Measurements from ENCODE around the gene RALGAPB. TPM values are rescaled to one million over a fixed set of nuclear protein-coding genes. Genes with fewer than 3 reads are reported as not detected.

RALGAPB gene
- total and polyA plus RNA-seq, 2 of the 13 experiments (the other 11 are each of a cell fraction or from before 2014, with no cell fraction given), result 17.6 to 30.6 TPM

DNA sequence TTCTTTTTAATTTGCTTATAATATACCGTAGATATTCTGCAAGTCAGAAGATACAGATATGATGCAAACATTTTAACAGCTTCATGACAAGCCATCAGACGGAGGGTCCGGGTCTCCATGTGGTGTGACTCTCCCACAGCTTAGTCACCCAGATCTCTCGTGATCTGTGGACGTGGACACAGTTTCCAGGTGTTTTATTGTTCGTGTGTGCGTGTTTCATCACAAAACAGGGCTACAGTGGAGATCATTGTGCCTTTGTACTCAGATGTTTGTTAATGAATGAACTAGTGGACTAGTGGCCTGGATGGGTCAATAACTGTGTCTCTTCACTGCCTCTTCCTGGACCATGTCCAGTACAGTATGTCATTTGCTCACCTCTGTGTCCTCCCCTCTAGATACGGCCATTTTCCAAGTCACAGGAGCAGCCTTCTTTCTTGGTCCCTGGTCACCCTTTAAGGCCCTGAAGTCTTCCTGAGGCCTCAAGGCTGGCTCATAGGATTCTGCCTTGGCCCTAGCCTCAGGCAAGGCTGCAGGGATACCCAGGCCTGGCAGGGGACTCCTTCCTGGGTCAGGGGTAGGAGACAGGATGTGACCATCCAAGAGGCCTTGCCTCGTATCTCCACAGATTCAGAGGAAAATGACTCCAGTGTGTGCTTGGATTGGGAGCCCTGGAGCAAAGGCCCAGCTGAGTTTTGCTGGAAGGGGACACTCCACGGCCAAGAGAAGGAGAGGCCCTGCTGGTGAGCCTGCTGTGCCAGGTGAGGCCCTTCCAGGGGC lies 112.9 kb downstream of the RALGAPB start (continued):
- TF ChIP-seq ZNF629 (CRISPR knock-in tag; conservative IDR thresholded peaks at IDR 0.05), result peak; percentile 33; the same call in 1 of the 2 replicates
- TF ChIP-seq ZNF101 (CRISPR knock-in tag; IDR thresholded peaks at IDR 0.05; ENCODE audit: borderline replicate concordance, low read depth), result no peak
- 0 out of 2 replicates have a peak, but pooled peaks have one; percentile 42 for TF ChIP-seq ZNF446 (CRISPR knock-in tag; IDR thresholded peaks at IDR 0.05)
- peak; percentile 53; the same call in 1 of the 2 replicates for TF ChIP-seq KAT7 (CRISPR knock-in tag; IDR thresholded peaks at IDR 0.05; ENCODE audit: borderline replicate concordance)
- peak; percentile 75; the same call in 1 of the 2 replicates for TF ChIP-seq NFE2L1 (CRISPR knock-in tag; IDR thresholded peaks at IDR 0.05; ENCODE audit: borderline replicate concordance)
- no peak; the same call in 1 of the 2 replicates for TF ChIP-seq ZBTB7B (CRISPR knock-in tag; IDR thresholded peaks at IDR 0.05)

DNA sequence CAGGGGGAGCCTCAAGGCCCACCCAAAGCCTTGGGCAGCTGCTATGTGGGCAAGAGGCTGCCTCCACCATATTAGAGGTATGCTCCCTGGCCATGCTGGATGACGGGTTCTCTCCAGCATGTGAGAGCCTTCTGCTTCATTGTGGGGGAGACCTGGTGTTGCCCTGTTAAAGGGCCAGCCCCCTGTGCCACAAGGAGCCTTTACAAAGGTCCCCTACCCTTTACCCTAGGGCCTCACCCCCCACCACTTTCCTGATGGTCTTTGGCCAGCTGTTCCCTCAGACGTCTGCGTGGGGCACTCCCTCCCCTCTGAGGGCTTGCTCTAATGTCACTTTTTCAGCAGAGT lies 113.5 kb downstream of the RALGAPB start:
- in situ Hi-C loops (cut with HindIII; ENCODE audit: extremely low pct_ligation_motif_present, low pct_unique_long_range_greater_than_20kb) (no loop called here), intact Hi-C loops (cut with micrococcal nuclease; ENCODE audit: unreplicated experiment) (no loop called here)
- H3K4me3 ChIP-seq (replicated peaks in 1 of 3; ENCODE audit: insufficient read depth in 1 of 3, low read depth in 2 of 3, low read length in 3 of 3), result peak overlapping the region in 1 of 3 experiments; percentile 40; a peak in 2 of 6 replicates
- peak overlapping the region; percentile 77 for H3K4me2 ChIP-seq (ENCODE audit: low read depth, low read length)
- ChIA-PET POLR2A (no interaction called here), CTCF (ENCODE audit: low intra/inter-chr PET ratio, low total read pairs) (no interaction called here)
- no peak for FAIRE-seq
- no peak for DNase-seq (ENCODE audit: low spot score)
- peak overlapping the region; percentile 67 for H3K27ac ChIP-seq (ENCODE audit: extremely low read length, insufficient read depth, low read length)
- peak overlapping the region; percentile 25 for H3K9ac ChIP-seq (ENCODE audit: insufficient read depth, low read depth, low read length)
- H3K4me1 ChIP-seq (ENCODE audit: insufficient read depth, low read length), result peaks cover 49% of the 10 kb centered on the region
- WGBS (ENCODE audit: low lambda C conversion rate), result 94% methylated on average over 2 of the region's 3 CpGs
- no peaks in the 10 kb centered on the region for H3K79me2 ChIP-seq (ENCODE audit: insufficient read depth, low read length)
- no peak overlapping the region for H2AFZ ChIP-seq (ENCODE audit: low read length)
- H3K36me3 ChIP-seq (replicated peaks in 1 of 2; ENCODE audit: control insufficient read depth in 1 of 2, insufficient read depth in 2 of 2, low read length in 2 of 2), result no peaks in the 10 kb centered on the region
- peaks cover 0 to 7% of the 10 kb centered on the region in 2 experiments; a peak in 3 of 5 replicates for H3K27me3 ChIP-seq (ENCODE audit: control insufficient read depth in 1 of 2, insufficient read depth in 2 of 2, low read length in 2 of 2)
- BruUV-seq (replicated peaks), result no TSS peak
- no peaks in the 10 kb centered on the region for H4K20me1 ChIP-seq (ENCODE audit: insufficient read depth, low read length)
- no peak; the same call in 2 of the 3 replicates for ATAC-seq
- H3K9me3 ChIP-seq (ENCODE audit: low read length), result no peaks in the 10 kb centered on the region
- TF ChIP-seq, protein P1, sequence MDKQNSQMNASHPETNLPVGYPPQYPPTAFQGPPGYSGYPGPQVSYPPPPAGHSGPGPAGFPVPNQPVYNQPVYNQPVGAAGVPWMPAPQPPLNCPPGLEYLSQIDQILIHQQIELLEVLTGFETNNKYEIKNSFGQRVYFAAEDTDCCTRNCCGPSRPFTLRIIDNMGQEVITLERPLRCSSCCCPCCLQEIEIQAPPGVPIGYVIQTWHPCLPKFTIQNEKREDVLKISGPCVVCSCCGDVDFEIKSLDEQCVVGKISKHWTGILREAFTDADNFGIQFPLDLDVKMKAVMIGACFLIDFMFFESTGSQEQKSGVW (CRISPR knock-in tag; IDR thresholded peaks at IDR 0.05; ENCODE audit: borderline replicate concordance), result no peak
- TF ChIP-seq ETV6 (CRISPR knock-in tag; conservative IDR thresholded peaks at IDR 0.05), result no peak
- TF ChIP-seq, protein P2, sequence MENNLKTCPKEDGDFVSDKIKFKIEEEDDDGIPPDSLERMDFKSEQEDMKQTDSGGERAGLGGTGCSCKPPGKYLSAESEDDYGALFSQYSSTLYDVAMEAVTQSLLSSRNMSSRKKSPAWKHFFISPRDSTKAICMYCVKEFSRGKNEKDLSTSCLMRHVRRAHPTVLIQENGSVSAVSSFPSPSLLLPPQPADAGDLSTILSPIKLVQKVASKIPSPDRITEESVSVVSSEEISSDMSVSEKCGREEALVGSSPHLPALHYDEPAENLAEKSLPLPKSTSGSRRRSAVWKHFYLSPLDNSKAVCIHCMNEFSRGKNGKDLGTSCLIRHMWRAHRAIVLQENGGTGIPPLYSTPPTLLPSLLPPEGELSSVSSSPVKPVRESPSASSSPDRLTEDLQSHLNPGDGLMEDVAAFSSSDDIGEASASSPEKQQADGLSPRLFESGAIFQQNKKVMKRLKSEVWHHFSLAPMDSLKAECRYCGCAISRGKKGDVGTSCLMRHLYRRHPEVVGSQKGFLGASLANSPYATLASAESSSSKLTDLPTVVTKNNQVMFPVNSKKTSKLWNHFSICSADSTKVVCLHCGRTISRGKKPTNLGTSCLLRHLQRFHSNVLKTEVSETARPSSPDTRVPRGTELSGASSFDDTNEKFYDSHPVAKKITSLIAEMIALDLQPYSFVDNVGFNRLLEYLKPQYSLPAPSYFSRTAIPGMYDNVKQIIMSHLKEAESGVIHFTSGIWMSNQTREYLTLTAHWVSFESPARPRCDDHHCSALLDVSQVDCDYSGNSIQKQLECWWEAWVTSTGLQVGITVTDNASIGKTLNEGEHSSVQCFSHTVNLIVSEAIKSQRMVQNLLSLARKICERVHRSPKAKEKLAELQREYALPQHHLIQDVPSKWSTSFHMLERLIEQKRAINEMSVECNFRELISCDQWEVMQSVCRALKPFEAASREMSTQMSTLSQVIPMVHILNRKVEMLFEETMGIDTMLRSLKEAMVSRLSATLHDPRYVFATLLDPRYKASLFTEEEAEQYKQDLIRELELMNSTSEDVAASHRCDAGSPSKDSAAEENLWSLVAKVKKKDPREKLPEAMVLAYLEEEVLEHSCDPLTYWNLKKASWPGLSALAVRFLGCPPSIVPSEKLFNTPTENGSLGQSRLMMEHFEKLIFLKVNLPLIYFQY (CRISPR knock-in tag; IDR thresholded peaks at IDR 0.05; ENCODE audit: borderline replicate concordance), result no peak
- no peak for TF ChIP-seq ZNF3 (CRISPR knock-in tag; IDR thresholded peaks at IDR 0.05)
- TF ChIP-seq ZNF430 (CRISPR knock-in tag; IDR thresholded peaks at IDR 0.05), result no peak
- TF ChIP-seq, protein P3, sequence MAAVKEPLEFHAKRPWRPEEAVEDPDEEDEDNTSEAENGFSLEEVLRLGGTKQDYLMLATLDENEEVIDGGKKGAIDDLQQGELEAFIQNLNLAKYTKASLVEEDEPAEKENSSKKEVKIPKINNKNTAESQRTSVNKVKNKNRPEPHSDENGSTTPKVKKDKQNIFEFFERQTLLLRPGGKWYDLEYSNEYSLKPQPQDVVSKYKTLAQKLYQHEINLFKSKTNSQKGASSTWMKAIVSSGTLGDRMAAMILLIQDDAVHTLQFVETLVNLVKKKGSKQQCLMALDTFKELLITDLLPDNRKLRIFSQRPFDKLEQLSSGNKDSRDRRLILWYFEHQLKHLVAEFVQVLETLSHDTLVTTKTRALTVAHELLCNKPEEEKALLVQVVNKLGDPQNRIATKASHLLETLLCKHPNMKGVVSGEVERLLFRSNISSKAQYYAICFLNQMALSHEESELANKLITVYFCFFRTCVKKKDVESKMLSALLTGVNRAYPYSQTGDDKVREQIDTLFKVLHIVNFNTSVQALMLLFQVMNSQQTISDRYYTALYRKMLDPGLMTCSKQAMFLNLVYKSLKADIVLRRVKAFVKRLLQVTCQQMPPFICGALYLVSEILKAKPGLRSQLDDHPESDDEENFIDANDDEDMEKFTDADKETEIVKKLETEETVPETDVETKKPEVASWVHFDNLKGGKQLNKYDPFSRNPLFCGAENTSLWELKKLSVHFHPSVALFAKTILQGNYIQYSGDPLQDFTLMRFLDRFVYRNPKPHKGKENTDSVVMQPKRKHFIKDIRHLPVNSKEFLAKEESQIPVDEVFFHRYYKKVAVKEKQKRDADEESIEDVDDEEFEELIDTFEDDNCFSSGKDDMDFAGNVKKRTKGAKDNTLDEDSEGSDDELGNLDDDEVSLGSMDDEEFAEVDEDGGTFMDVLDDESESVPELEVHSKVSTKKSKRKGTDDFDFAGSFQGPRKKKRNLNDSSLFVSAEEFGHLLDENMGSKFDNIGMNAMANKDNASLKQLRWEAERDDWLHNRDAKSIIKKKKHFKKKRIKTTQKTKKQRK (IDR thresholded peaks at IDR 0.05; ENCODE audit: low read length), result no peak
- no peak for TF ChIP-seq SCMH1 (CRISPR knock-in tag; IDR thresholded peaks at IDR 0.05; ENCODE audit: borderline replicate concordance)
- no peak for TF ChIP-seq SIN3A (IDR thresholded peaks at IDR 0.05; ENCODE audit: borderline replicate concordance, low read depth, low read length)
